ENCODE results near the gene ZMIZ1.

Gene ZMIZ1

GRCh38 chr10:79082631-79083596 is 14.1 kb downstream of the ZMIZ1 start:
- DNase-seq: no peak

- peak; percentile 51 for DNase-seq
Observed at GRCh38 chr10:79084012-79084971, 15.5 kb downstream of the ZMIZ1 start.

GRCh38 chr10:79084972-79085597 is 16.3 kb downstream of the ZMIZ1 start:
- no peak for DNase-seq

GRCh38 chr10:79086822-79087221 is 18.1 kb downstream of the ZMIZ1 start:
- no peak for DNase-seq

GRCh38 chr10:79087721-79088120 is 19.0 kb downstream of the ZMIZ1 start:
- no peak for DNase-seq

- DNase-seq: no peak
Observed at GRCh38 chr10:79088176-79088575, 19.4 kb downstream of the ZMIZ1 start.

- no peak for DNase-seq
Observed at GRCh38 chr10:79088613-79089355, 20.0 kb downstream of the ZMIZ1 start.

GRCh38 chr10:79089632-79090031 is 20.9 kb downstream of the ZMIZ1 start:
- no peak for DNase-seq

- DNase-seq: no peak
Observed at GRCh38 chr10:79090134-79090803, 21.5 kb downstream of the ZMIZ1 start.

- DNase-seq: no peak
Observed at GRCh38 chr10:79092292-79092896, 23.6 kb downstream of the ZMIZ1 start.

GRCh38 chr10:79093658-79094411 is 25.1 kb downstream of the ZMIZ1 start:
- no peak for DNase-seq

GRCh38 chr10:79094412-79095175 is 25.8 kb downstream of the ZMIZ1 start:
- no peak for DNase-seq

GRCh38 chr10:79095316-79095715 is 26.6 kb downstream of the ZMIZ1 start:
- DNase-seq: no peak

GRCh38 chr10:79096514-79096913 is 27.7 kb downstream of the ZMIZ1 start:
- DNase-seq: no peak

- no peak for DNase-seq
Observed at GRCh38 chr10:79097021-79097872, 28.5 kb downstream of the ZMIZ1 start.

- DNase-seq: no peak
Observed at GRCh38 chr10:79098061-79098460, 29.3 kb downstream of the ZMIZ1 start.

- no peak for DNase-seq
Observed at GRCh38 chr10:79098596-79099015, 29.8 kb downstream of the ZMIZ1 start.

GRCh38 chr10:79099898-79100448 is 31.2 kb downstream of the ZMIZ1 start:
- no peak for DNase-seq

Measured in CD4-positive, alpha-beta T cell treated with Interleukin-21 for 1 hour (primary cell).